Uterus (tissue), 4 donors: ENCODE results near the gene CCN5. TPM values are rescaled to one million over a fixed set of nuclear protein-coding genes. Genes with fewer than 3 reads are reported as not detected.

Source experiments
- DNase-seq, 2 donors: peaks; one replicate each; pipeline ENCODE4 v3.0.0-alpha.2; 2019 to 2020
- H3K27ac ChIP-seq, 2 donors: fragments of 200-600 bp; sonication (generic); 1 replicate in 1 of 2; 2 replicates in 1 of 2; pipeline ENCODE4 v1.5.1; 2016 to 2018
- H3K27me3 ChIP-seq, 2 donors: fragments of 200-600 bp; sonication (generic); one replicate each; pipeline ENCODE4 v1.5.1; 2018 to 2019; ENCODE audit warnings: control low read depth in 1 of 2
- H3K36me3 ChIP-seq, 2 donors: fragments of 200-600 bp; sonication (generic); one replicate each; pipeline ENCODE4 v1.5.1; 2019; ENCODE audit warnings: control low read depth in 1 of 2
- H3K4me1 ChIP-seq, 2 donors: fragments of 200-600 bp; sonication (generic); one replicate each; pipeline ENCODE4 v1.5.1; 2018 to 2019; ENCODE audit warnings: control low read depth in 1 of 2
- H3K4me3 ChIP-seq, 2 donors: fragments of 200-600 bp; sonication (generic); 1 replicate in 1 of 2; 2 replicates in 1 of 2; pipeline ENCODE4 v1.5.1; 2018 to 2019; ENCODE audit warnings: mild to moderate bottlenecking in 1 of 2
- H3K9me3 ChIP-seq, 2 donors: fragments of 200-600 bp; sonication (generic); one replicate each; pipeline ENCODE4 v1.5.1; 2019; ENCODE audit warnings: control low read depth in 1 of 2
- CTCF ChIP-seq, 4 experiments: fragments of 200-600 bp in 2 of 4; fragments of 450-650 bp in 2 of 4; sonication (generic) in 2 of 4; IDR thresholded peaks; one replicate each; pipeline ENCODE4 v1.5.1; 2016 to 2019; ENCODE audit warnings: antibody characterized with exemption in 4 of 4, mild to moderate bottlenecking in 2 of 4, moderate library complexity in 1 of 4
- POLR2A ChIP-seq, 2 donors: fragments of 450-650 bp; IDR thresholded peaks; one replicate each; pipeline ENCODE4 v1.6.1; 2016; ENCODE audit warnings: antibody characterized with exemption in 2 of 2, mild to moderate bottlenecking in 1 of 2, moderate library complexity in 1 of 2
- intact Hi-C: fragments of 100-400 bp; cut with DNase I; formaldehyde crosslinking; loops from one replicate; pipeline ENCODE4 v1.15.1; 2023; ENCODE audit warnings: low total_unique reads
- total RNA-seq, 4 donors: library from RNA; depleted of rRNA in 3 of 4; stranded (reverse); fragments of >200 nt in 3 of 4; gene quantifications; one replicate each; pipeline versions ENCODE4 v1.1.0 to v1.2.4, GENCODE V29; 2014 to 2023
- donor health status: DM: yes; HTN: yes; CAD: no.

The CCN5 gene
- total RNA-seq, 4 donors from 2014 or later, result 19.4 to 47.9 (median 29.7) TPM; not detected in 1

GRCh38 chr20:44716309-44717106 is 1.3 kb downstream of the CCN5 start:
- Histone ChIP-seq H3K9me3 (no peaks in the 10 kb centered on the region), H3K27me3 (no peaks in the 10 kb centered on the region), H3K27ac (peak overlapping the region; percentile 41 to 64), H3K4me1 (peaks cover 0 to 15% of the 10 kb centered on the region in 2 donors), H3K4me3 (no peak overlapping the region), H3K36me3 (no peaks in the 10 kb centered on the region)
- no peak for TF ChIP-seq CTCF (IDR thresholded peaks at IDR 0.05)
- no peak for TF ChIP-seq POLR2A (IDR thresholded peaks at IDR 0.05)
- no peak for DNase-seq
- intact Hi-C loops, result no loop called here

- TF ChIP-seq POLR2A (IDR thresholded peaks at IDR 0.05), result no peak
- TF ChIP-seq CTCF (IDR thresholded peaks at IDR 0.05), result no peak
- no peaks in the 10 kb centered on the region for H3K9me3 ChIP-seq
- no peak for DNase-seq
- no peaks in the 10 kb centered on the region for H3K36me3 ChIP-seq
- intact Hi-C loops, result no loop called here
- H3K27ac ChIP-seq, result no peak overlapping the region
- no peaks in the 10 kb centered on the region for H3K27me3 ChIP-seq
- H3K4me3 ChIP-seq, result no peak overlapping the region
- H3K4me1 ChIP-seq, result peaks cover 0 to 15% of the 10 kb centered on the region in 2 donors
These were observed 2.8 kb downstream of the CCN5 start for GRCh38 chr20:44717986-44718385.

GRCh38 chr20:44719841-44720240 is 4.7 kb downstream of the CCN5 start:
- Histone ChIP-seq H3K36me3 (no peaks in the 10 kb centered on the region), H3K4me3 (no peak overlapping the region), H3K9me3 (no peaks in the 10 kb centered on the region), H3K4me1 (peaks cover 0 to 10% of the 10 kb centered on the region in 2 donors), H3K27me3 (no peaks in the 10 kb centered on the region), H3K27ac (peak overlapping the region; percentile 53 to 68)
- no peak for TF ChIP-seq POLR2A (IDR thresholded peaks at IDR 0.05)
- no peak for TF ChIP-seq CTCF (IDR thresholded peaks at IDR 0.05)
- intact Hi-C loops, result no loop called here
- no peak for DNase-seq

GRCh38 chr20:44720621-44720996 is 5.4 kb downstream of the CCN5 start:
- TF ChIP-seq POLR2A (IDR thresholded peaks at IDR 0.05) (no peak), CTCF (IDR thresholded peaks at IDR 0.05) (no peak)
- Histone ChIP-seq H3K36me3 (no peaks in the 10 kb centered on the region), H3K27ac (peak overlapping the region; percentile 53 to 68), H3K4me3 (no peak overlapping the region), H3K27me3 (no peaks in the 10 kb centered on the region), H3K4me1 (peaks cover 0 to 9% of the 10 kb centered on the region in 2 donors), H3K9me3 (no peaks in the 10 kb centered on the region)
- no peak for DNase-seq
- intact Hi-C loops, result no loop called here

- no peaks in the 10 kb centered on the region for H3K9me3 ChIP-seq
- H3K4me3 ChIP-seq, result no peak overlapping the region
- H3K27ac ChIP-seq, result peak overlapping the region; percentile 53 to 68
- peak; percentile 60 to 64 for DNase-seq
- no peaks in the 10 kb centered on the region for H3K27me3 ChIP-seq
- no peaks in the 10 kb centered on the region for H3K36me3 ChIP-seq
- intact Hi-C loops, result no loop called here
- TF ChIP-seq POLR2A (IDR thresholded peaks at IDR 0.05) (no peak), CTCF (IDR thresholded peaks at IDR 0.05) (no peak)
- peaks cover 0 to 9% of the 10 kb centered on the region in 2 donors for H3K4me1 ChIP-seq
These were observed 6.0 kb downstream of the CCN5 start for GRCh38 chr20:44720997-44721784.
